IPS DF 6.9 (cell line): Measurements from ENCODE around the gene ASXL1.

Experiments
- DNase-seq: peaks from one replicate; pipeline ENCODE4 v3.0.0-alpha.2; 2013; ENCODE audit warnings: low read depth, low spot score
- H3K27ac ChIP-seq: one replicate; pipeline ENCODE4 v1.5.1; 2013; ENCODE audit warnings: low read length, control low read depth
- H3K27me3 ChIP-seq: 2 replicates; pipeline ENCODE4 v1.6.1; 2013; ENCODE audit warnings: mild to moderate bottlenecking, low read length; ENCODE audit not compliant: control insufficient read depth, insufficient read depth
- H3K36me3 ChIP-seq: 2 replicates; pipeline ENCODE4 v1.6.1; 2013; ENCODE audit warnings: low read length; ENCODE audit not compliant: control insufficient read depth, insufficient read depth
- H3K4me1 ChIP-seq: 2 replicates; pipeline ENCODE4 v1.6.1; 2013; ENCODE audit warnings: low read length; ENCODE audit not compliant: control insufficient read depth, insufficient read depth
- H3K4me3 ChIP-seq: 2 replicates; pipeline ENCODE4 v1.5.1; 2013; ENCODE audit warnings: mild to moderate bottlenecking, low read length
- H3K9me3 ChIP-seq: 2 replicates; pipeline ENCODE4 v1.6.1; 2013; ENCODE audit warnings: low read length, inconsistent platforms; ENCODE audit not compliant: control insufficient read depth, insufficient read depth
- WGBS: extraction: QIAGEN DNeasy Blood & Tissue Kit; methylation state at CpG from one replicate; pipeline ENCODE4 v1.1.7; 2013; ENCODE audit warnings: mixed read lengths, missing lambda C conversion rate; ENCODE audit not compliant: insufficient read length, insufficient coverage; 5-methylcytosine and 5-hydroxymethylcytosine counted together

Gene ASXL1

DNA sequence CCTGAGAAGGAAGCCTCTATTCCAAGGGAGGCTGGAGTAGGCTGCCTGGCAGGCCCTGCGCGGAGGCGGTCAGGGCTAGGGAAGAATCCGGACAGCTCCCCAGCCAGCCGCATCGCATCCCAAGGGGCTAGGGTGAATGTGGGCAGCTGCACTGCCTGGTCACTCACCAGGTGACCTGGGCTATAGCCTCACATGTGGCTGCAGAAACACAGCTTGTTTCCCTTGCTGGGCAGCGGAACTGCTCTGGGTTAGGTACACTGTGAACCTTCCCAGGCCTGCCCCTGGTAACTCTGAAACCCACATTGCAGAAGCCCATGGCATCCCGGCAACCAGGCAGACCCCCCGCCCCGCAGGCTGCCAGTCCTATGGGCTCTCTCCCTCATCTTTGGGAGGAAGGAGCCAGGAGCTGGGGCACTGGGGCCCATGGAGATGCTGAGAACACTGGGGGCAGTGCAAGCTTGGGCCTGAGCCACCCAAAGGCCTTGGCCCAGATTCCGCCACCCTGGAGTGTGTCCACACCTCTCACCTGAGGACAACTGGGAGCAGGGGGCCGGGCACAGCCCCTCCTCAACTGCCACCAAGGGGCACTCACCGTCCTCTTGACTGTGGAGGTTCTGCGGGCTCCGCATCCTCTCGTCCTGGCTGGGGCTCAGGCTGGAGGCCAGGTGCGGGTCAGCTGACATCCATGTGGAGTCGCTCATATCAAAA lies 116.0 kb downstream of the ASXL1 start:
- H3K27me3 ChIP-seq: no peaks in the 10 kb centered on the region
- peaks cover 4% of the 10 kb centered on the region for H3K36me3 ChIP-seq
- no peak overlapping the region for H3K4me3 ChIP-seq
- peaks cover 28% of the 10 kb centered on the region for H3K4me1 ChIP-seq
- no peak for DNase-seq
- no peak overlapping the region for H3K27ac ChIP-seq
- H3K9me3 ChIP-seq: no peaks in the 10 kb centered on the region
- WGBS: no CpG with 5 or more reads among the region's 18 CpGs

GRCh38 chr20:32474717-32474966 lies 116.5 kb downstream of the ASXL1 start:
- no CpG with 5 or more reads among the region's 8 CpGs for WGBS
- Histone ChIP-seq H3K9me3 (no peaks in the 10 kb centered on the region), H3K27ac (no peak overlapping the region), H3K4me3 (no peak overlapping the region), H3K27me3 (no peaks in the 10 kb centered on the region), H3K36me3 (peaks cover 4% of the 10 kb centered on the region), H3K4me1 (peaks cover 27% of the 10 kb centered on the region)
- DNase-seq: no peak

DNA sequence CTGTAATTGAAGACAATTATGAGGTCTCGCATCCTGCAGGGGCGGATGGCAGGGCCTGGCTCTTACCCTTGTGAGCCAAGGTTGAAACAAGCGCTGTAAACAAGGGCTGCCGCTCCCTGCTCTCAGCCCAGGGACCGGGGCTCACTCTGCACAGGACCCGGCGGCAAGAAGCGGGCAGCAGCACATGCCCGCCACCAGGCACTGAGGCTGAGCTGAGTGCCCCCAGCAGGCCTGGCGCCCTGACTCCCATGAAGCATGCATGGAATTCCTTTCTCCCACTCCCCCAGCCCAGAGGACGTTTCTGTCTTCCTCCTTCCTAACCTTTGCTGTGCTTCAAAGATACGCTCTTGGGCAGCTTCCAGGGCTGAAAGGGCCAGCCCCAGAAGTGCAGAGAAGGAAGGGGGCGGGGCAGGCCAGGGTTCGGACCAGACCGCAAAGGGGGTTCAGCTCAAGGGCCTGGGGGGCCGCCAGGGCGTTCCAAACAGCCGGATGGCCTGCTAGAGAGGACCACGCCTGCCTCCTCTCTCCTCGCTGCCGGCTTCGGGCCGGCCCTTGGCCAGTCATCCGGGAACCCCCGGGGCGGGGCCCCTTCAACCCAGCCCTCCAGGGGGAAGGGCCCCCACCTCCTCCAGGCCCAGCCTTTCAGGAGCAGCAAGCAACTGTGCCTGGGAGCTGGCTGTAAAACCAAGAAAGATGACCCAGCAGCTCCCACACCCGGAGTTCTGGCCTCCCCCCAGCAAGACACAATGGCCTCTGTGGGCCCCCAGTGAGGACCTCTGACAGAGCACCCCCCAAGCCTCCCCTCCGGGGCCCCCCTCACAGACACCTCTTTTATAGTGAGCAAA lies 117.1 kb downstream of the ASXL1 start:
- Histone ChIP-seq H3K9me3 (no peaks in the 10 kb centered on the region), H3K27me3 (no peaks in the 10 kb centered on the region), H3K36me3 (peaks cover 4% of the 10 kb centered on the region), H3K4me3 (no peak overlapping the region), H3K27ac (no peak overlapping the region), H3K4me1 (peaks cover 23% of the 10 kb centered on the region)
- WGBS: no CpG with 5 or more reads among the region's 28 CpGs
- no peak for DNase-seq

DNA sequence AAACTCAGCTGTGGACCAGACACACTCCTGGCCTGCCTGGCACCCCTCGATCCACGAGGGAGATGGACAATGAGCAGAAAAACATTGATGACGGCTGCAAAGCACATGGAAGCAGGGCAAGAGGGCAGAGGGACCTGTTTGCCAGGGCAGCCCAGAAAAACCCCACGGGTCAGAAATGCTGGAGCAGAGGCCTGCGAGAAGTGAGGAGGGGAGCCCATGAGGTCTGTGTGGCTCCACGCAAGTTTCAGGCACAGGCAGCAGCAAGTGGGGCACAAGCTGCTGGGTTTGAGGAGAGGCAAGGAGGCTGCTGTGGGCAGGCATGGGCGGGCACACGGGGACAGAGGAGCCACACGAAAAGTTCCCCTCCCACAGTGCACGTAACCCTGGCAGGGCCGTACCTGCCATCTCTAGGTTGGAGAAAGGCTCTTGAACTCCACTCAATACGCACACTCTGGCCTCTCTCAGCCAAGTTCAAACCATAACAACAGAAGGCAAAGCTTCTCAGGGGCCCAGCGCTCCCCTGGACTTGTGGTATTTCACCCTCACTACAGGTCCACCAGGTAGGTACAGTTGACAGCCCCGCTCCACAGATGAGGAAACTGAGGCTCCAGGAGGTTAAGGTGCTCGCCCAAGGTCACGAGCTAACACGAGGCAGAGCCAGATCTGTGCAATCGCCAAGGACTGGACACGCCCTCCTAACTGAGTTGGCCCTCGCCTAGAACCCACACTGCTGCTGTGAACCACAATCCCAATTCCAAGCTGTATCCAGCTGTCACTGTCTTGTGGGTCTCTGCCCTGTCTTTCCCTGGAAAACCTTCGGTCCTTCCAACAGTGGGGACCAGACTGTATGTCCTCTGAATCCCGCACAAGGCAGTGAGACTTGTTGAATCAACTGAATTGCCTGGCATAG lies 118.8 kb downstream of the ASXL1 start:
- no peaks in the 10 kb centered on the region for H3K27me3 ChIP-seq
- H3K4me3 ChIP-seq: no peak overlapping the region
- no peak overlapping the region for H3K27ac ChIP-seq
- no CpG with 5 or more reads among the region's 22 CpGs for WGBS
- H3K36me3 ChIP-seq: peaks cover 4% of the 10 kb centered on the region
- peaks cover 25% of the 10 kb centered on the region for H3K4me1 ChIP-seq
- DNase-seq: no peak
- no peaks in the 10 kb centered on the region for H3K9me3 ChIP-seq

DNA sequence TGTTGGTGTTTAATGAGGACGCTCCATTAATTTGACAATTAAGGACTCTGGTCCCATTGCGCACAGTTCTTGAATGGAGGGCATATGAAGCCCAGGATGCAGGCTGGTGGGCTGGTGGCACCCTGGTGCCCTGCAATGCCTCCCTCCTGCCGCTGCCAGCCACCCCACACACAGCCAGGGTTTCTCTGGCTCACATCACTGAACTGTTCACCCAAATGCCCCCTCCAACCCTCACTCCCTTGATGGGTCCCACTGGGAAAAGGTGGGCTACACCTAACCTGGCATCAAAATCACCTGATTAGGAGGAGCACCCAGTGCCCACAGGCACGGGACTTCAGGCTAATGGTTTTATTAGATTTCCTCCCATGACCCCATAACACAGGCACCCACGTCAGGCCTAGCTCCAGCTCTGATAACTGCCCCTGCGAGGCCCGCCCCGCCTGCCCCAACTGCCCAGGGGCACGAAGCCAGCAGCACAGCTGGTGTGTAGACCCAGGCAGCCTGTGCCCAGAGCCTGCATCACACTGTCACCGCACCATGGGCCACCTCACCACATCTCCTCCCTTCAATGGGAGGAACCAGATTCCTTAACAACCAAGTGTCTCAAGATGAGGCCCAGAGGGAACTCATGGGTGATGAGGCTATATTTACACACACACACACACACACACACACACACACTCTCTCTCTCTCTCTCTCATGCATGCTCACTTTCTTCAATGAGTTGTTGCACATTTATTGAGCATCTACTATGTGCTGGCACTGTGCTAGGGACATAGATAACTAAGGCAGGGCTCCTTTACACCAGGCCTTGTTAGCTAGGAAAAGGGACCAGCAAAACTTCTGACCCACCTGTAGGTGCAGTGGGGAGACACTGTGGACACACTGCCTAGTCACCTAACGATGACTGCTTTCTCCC lies 119.7 kb downstream of the ASXL1 start:
- no peaks in the 10 kb centered on the region for H3K9me3 ChIP-seq
- H3K27ac ChIP-seq: no peak overlapping the region
- H3K4me1 ChIP-seq: peaks cover 25% of the 10 kb centered on the region

GRCh38 chr20:32478576-32478975 lies 120.4 kb downstream of the ASXL1 start:
- H3K36me3 ChIP-seq: peaks cover 4% of the 10 kb centered on the region
- no peak overlapping the region for H3K4me3 ChIP-seq
- peaks cover 25% of the 10 kb centered on the region for H3K4me1 ChIP-seq
- DNase-seq: no peak
- no peak overlapping the region for H3K27ac ChIP-seq
- WGBS: no CpG with 5 or more reads among the region's 7 CpGs
- H3K9me3 ChIP-seq: no peaks in the 10 kb centered on the region
- H3K27me3 ChIP-seq: no peaks in the 10 kb centered on the region

More for the DNA sequence above, 119.7 kb downstream of the ASXL1 start:
- Histone ChIP-seq H3K4me3 (no peak overlapping the region), H3K36me3 (peaks cover 4% of the 10 kb centered on the region), H3K27me3 (no peaks in the 10 kb centered on the region)
- WGBS: no CpG with 5 or more reads among the region's 11 CpGs
- DNase-seq: no peak

DNA sequence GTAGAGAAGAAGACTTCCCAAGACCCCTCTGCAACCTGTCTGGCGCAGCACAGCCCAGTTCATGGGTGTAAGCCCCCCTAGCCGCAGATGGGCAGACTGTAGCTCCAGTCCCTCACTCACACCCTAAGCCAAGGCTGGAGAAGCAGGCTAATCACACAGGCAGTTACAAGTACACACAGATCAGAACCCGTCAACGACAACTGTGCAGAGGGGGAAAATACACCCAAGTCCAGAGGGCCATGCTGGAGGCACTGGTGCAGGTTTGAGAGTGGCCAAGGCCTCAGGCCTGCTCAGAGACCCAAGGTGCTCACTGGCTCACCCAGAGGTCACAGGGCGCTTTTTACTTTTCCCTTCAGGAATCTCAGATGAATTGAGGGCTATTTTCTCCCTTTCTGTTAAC lies 120.9 kb downstream of the ASXL1 start:
- peaks cover 25% of the 10 kb centered on the region for H3K4me1 ChIP-seq
- H3K27ac ChIP-seq: no peak overlapping the region
- no peak for DNase-seq

DNA sequence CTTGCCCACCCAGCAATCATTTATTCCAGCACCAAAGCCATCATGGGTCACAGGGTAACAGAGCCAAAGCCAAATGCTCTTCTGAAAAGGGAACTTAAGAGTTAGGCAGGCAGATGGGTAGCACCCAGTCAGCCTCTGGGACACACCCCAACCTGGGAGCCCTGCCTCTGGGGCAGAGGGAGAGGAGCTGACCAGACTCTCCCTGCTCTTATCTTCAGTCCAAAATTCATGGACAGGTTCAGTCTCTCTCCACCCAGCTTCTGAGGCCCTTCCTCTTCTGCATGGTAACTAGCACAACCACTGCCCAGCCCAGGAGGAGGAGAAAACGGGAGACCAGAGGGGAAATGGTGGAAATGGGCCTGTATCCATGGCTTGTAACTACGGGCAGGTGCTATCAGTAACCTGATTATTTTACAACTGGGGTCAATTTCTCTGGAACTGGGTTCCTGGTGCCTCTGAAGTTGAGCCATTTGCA lies 121.6 kb downstream of the ASXL1 start:
- no peak overlapping the region for H3K27ac ChIP-seq
- peaks cover 22% of the 10 kb centered on the region for H3K4me1 ChIP-seq
- no peak overlapping the region for H3K4me3 ChIP-seq
- WGBS: no CpG with 5 or more reads among the region's 2 CpGs
- no peaks in the 10 kb centered on the region for H3K36me3 ChIP-seq
- no peak for DNase-seq
- H3K27me3 ChIP-seq: no peaks in the 10 kb centered on the region
- no peaks in the 10 kb centered on the region for H3K9me3 ChIP-seq

More for the DNA sequence above, 120.9 kb downstream of the ASXL1 start:
- Histone ChIP-seq H3K9me3 (no peaks in the 10 kb centered on the region), H3K27me3 (no peaks in the 10 kb centered on the region), H3K36me3 (peaks cover 2% of the 10 kb centered on the region), H3K4me3 (no peak overlapping the region)
- WGBS: no CpG with 5 or more reads among the region's 5 CpGs

DNA sequence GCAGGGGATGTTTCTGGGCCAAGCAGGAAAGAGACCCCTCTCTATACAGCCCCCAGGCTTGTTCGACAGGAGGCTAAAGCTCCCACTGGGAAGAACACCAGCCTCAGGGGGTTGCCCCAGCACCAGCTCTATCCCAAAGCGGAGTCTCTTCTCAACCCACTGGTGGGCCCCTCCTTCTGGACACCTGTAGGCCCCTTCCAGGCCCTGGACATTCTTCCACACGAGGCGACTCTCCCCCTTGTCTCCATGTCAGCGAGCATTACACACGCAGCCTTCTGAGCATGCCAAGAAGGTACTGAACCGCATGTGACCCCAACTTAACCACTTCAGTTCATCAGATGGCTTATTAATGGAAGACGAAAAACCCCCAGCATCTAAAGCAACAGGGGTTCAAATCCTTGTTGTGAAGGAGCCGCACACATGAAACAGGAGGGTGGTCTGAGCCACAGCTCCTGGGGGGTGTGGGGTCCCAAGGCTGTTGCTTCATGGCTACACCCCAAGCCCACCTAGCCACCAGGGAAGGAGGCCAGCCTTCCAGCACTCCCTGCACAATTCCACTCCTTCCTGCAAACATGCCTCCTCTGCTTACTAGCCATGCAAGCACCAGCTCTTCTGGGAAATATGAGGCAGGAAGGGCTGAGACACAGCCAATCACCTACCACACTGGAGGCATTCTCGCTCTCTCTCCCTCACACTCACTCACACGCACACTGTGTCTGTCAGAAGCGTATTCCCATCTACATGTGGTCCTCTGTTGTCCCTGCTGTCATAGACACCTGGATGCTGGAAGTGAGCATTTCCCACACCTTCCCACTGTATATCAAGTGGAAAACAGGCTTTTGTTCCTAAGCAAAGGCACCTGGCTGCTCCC lies 122.5 kb downstream of the ASXL1 start:
- no peak for DNase-seq
- H3K27me3 ChIP-seq: no peaks in the 10 kb centered on the region
- no peaks in the 10 kb centered on the region for H3K36me3 ChIP-seq
- no peaks in the 10 kb centered on the region for H3K9me3 ChIP-seq
- WGBS: no CpG with 5 or more reads among the region's 12 CpGs
- peaks cover 19% of the 10 kb centered on the region for H3K4me1 ChIP-seq
- no peak overlapping the region for H3K4me3 ChIP-seq
- no peak overlapping the region for H3K27ac ChIP-seq
